GM19099 (cell line): ENCODE data around the gene RHEBL1.

ENCODE experiments used
- POLR2A ChIP-seq: IDR thresholded peaks from 3 replicates; pipeline ENCODE4 v1.6.1; 2011; ENCODE audit warnings: low read depth; ENCODE audit not compliant: insufficient read length; ENCODE audit errors: extremely low read depth

The RHEBL1 gene

GRCh38 chr12:49051373-49051764 is 18.4 kb downstream of the RHEBL1 start:
- TF ChIP-seq POLR2A, result no peak

- no peak for TF ChIP-seq POLR2A
Measured at GRCh38 chr12:49050507-49051372, 19.0 kb downstream of the RHEBL1 start.

GRCh38 chr12:49049566-49050224 is 20.1 kb downstream of the RHEBL1 start:
- TF ChIP-seq POLR2A, result no peak

- no peak for TF ChIP-seq POLR2A
Measured at GRCh38 chr12:49048953-49049352, 20.8 kb downstream of the RHEBL1 start.

GRCh38 chr12:49046129-49046895 is 23.5 kb downstream of the RHEBL1 start:
- TF ChIP-seq POLR2A, result no peak

GRCh38 chr12:49044660-49045059 is 25.1 kb downstream of the RHEBL1 start:
- TF ChIP-seq POLR2A, result no peak

GRCh38 chr12:49043856-49044258 is 25.9 kb downstream of the RHEBL1 start:
- TF ChIP-seq POLR2A, result no peak

- TF ChIP-seq POLR2A, result no peak
Measured at GRCh38 chr12:49043241-49043640, 26.5 kb downstream of the RHEBL1 start.

GRCh38 chr12:49041881-49042484 is 27.8 kb downstream of the RHEBL1 start:
- TF ChIP-seq POLR2A, result no peak

GRCh38 chr12:49041036-49041880 is 28.5 kb downstream of the RHEBL1 start:
- TF ChIP-seq POLR2A, result no peak

- no peak for TF ChIP-seq POLR2A
Measured at GRCh38 chr12:49040364-49040855, 29.4 kb downstream of the RHEBL1 start.

GRCh38 chr12:49039421-49040363 is 30.1 kb downstream of the RHEBL1 start:
- TF ChIP-seq POLR2A, result no peak

- no peak for TF ChIP-seq POLR2A
Measured at GRCh38 chr12:49038291-49038955, 31.4 kb downstream of the RHEBL1 start.

GRCh38 chr12:49037947-49038237 is 31.9 kb downstream of the RHEBL1 start:
- no peak for TF ChIP-seq POLR2A
